ENCODE data around the gene FSIP1.

The FSIP1 gene

GRCh38 chr15:39684233-39684632 lies 98.4 kb downstream of the FSIP1 start:
- DNase-seq (ENCODE audit: low read depth), result no peak

- no peak for DNase-seq (ENCODE audit: low read depth)
Measured at GRCh38 chr15:39682366-39682765, 100.3 kb downstream of the FSIP1 start.

- no peak for DNase-seq (ENCODE audit: low read depth)
Measured at GRCh38 chr15:39680868-39681267, 101.8 kb downstream of the FSIP1 start.

GRCh38 chr15:39672666-39673065 lies 110.0 kb downstream of the FSIP1 start:
- no peak for DNase-seq (ENCODE audit: low read depth)

GRCh38 chr15:39672184-39672583 lies 110.5 kb downstream of the FSIP1 start:
- DNase-seq (ENCODE audit: low read depth), result no peak

GRCh38 chr15:39670687-39671086 lies 112.0 kb downstream of the FSIP1 start:
- no peak for DNase-seq (ENCODE audit: low read depth)

DNA sequence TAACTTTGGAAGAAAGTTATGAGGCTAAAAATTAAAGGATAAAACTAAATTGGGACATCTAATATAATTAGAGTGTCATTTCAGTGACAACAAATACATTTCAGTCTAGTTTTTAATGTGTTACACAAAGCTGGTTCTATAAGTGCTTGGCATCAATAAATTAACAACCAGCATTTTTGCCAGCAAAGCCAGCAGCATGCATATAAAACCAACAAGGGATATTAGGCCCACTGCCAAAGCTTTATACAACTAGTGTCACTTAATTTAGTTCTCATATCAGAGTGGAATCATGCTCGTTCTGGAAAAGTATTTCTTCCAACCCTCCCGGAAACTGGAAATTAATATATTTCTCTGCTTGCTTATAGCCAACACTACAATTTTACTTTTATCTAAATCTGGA lies 113.0 kb downstream of the FSIP1 start:
- no peak for DNase-seq (ENCODE audit: low read depth)

DNA sequence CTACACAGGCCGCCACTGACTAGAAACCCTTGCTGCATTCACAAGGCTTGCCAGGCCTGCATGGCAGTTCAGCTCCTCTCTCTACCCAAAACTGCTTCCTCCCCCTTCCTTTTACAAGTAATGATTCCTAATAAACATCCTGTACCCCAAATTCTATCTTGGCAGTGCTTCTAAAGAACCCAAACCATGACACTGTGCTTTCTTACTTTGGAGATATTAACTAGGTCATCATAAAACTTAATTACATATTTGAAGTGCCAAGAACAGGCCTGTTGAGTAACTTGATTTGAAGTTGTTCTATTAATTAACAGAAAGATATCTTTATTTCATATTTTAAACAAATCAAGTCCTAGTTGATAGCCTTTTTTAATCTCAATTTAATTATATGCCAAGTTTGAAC lies 113.4 kb downstream of the FSIP1 start:
- DNase-seq (ENCODE audit: low read depth), result no peak

DNA sequence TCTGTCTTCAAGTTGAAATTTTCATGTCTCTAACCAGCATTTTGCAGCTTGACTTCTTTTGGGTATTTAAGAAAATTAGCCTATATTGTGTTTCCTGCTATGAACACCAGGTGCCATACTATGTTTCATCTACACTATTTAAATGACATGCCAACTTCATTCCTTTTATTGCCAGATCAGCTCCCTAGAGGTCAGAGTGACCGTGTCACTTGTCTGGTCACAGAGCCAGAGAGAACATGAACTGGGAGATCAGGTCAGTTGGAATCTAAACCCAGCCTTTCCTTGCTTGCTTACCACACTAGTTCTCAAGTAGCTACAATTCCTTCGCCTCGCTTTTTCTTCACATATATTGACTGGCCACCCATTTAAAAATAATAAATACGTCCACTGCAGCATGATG lies 114.2 kb downstream of the FSIP1 start:
- DNase-seq (ENCODE audit: low read depth), result no peak

GRCh38 chr15:39667382-39668127 lies 115.1 kb downstream of the FSIP1 start:
- no peak for DNase-seq (ENCODE audit: low read depth)

- no peak for DNase-seq (ENCODE audit: low read depth)
Measured at GRCh38 chr15:39666677-39667076, 116.0 kb downstream of the FSIP1 start.

- no peak for DNase-seq (ENCODE audit: low read depth)
Measured at GRCh38 chr15:39665629-39666250, 116.9 kb downstream of the FSIP1 start.

DNA sequence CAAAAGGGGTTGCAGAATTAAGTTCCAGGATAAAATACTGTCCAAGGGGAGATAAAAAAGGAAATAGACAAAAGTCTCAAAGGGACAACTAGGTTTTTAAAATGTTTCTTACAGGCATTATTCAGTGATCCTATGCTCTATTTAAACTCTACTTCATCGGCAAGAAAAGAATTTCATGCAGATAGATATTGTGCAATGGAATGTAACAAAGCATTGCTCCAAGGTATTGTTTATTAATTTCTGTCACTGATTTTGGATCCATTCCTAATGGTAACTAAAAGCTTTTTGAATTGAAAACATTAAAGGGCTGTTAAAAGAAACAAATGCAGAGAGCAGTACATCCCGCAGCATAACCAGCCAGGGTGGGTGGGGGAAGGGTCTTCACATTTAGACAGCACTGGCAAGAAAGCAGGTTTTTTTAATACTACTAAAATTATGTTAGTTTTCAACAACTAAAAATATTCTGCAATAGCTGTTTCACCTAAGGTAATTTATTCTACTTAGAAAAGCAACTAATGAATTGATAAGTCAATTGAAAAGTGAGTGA lies 118.9 kb downstream of the FSIP1 start:
- DNase-seq (ENCODE audit: low read depth), result no peak

GRCh38 chr15:39661776-39662175 lies 120.9 kb downstream of the FSIP1 start:
- no peak for DNase-seq (ENCODE audit: low read depth)

DNA sequence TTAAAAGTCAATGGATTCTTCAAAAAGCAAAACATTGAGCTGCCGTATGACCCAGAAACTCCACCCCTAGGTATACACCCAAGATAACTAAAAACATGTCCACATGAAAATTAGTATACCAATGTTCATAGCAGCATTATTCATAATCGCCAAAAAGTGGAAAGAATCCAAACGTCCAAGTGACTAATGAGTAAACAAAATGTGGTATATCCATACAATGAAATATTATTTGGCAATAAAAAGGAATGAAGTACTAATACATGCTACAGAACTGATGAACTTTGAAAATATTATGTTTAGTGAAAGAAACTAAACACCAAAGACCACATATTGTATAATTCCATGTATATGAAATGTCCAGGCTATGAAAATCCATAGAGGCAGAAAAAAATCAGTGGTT lies 123.9 kb downstream of the FSIP1 start:
- DNase-seq (ENCODE audit: low read depth), result no peak

DNA sequence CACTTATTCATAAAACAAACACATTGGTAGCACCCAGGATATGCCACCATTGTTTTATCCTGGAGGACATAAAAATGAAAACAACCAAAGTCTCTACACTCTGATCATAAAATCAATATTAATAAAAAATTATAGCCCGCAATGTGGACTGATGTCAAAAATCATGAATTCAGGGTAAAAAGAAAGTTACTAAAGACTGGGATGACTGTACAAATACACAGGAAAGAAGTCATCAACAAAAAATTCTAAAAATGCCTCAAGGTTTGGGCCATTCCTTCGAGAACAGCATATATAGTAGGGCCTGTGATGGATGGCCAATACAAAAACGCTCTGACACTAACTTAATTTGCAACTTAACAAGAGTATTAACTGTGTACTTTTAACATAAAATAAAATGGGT lies 125.0 kb downstream of the FSIP1 start:
- DNase-seq (ENCODE audit: low read depth), result no peak

DNA sequence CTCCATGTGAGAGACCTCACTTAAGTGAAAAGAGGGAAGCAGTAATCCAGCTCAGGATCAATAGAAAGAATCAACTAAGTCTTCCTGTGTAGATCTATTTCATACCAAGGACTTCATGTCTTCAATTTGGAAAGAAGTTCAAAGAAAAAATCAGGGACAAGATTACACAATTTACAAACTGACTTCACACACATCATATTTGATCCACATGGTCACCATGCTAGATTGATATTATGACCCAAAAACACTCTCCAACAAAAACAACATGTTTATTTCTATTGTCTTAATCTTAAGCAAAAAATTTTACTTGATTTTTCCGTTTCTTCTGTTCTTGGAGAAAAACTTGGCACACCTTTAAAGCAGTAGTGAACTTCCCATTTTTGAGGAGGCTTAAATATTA lies 125.5 kb downstream of the FSIP1 start:
- no peak for DNase-seq (ENCODE audit: low read depth)

GRCh38 chr15:39654304-39654703 lies 128.3 kb downstream of the FSIP1 start:
- no peak for DNase-seq (ENCODE audit: low read depth)

- no peak for DNase-seq (ENCODE audit: low read depth)
Measured at GRCh38 chr15:39651881-39652280, 130.8 kb downstream of the FSIP1 start.

- DNase-seq (ENCODE audit: low read depth), result no peak
Measured at GRCh38 chr15:39651295-39651694, 131.3 kb downstream of the FSIP1 start.

GRCh38 chr15:39649757-39650156 lies 132.9 kb downstream of the FSIP1 start:
- no peak for DNase-seq (ENCODE audit: low read depth)

GRCh38 chr15:39646425-39646824 lies 136.2 kb downstream of the FSIP1 start:
- DNase-seq (ENCODE audit: low read depth), result no peak

- no peak for DNase-seq (ENCODE audit: low read depth)
Measured at GRCh38 chr15:39645976-39646257, 136.7 kb downstream of the FSIP1 start.

All from stimulated activated CD8-positive, alpha-beta memory T cell treated with anti-CD3 and anti-CD28 coated beads, Interleukin-15, amount 100 ng/mL, for 24 hours (primary cell).